Measurements from ENCODE around the gene C1QA. TPM values are rescaled to one million over a fixed set of nuclear protein-coding genes. Genes with fewer than 3 reads are reported as not detected.
"Not testable (repeated sequence)": the region's sequence is repeated elsewhere in the genome, so short reads cannot be mapped to it uniquely, and the experiment has no call there.

The C1QA gene
- total RNA-seq, 2 donors from 2014 or later, result 29.7 to 68.0 TPM

- DNase-seq (no peak), ATAC-seq (no peak)
- Histone ChIP-seq H3K27ac (no peak overlapping the region), H3K36me3 (replicated peaks in 1 of 2; ENCODE audit: insufficient read depth in 1 of 2, low read depth in 2 of 2) (no peaks in the 10 kb centered on the region), H3K9me3 (no peaks in the 10 kb centered on the region), H3K27me3 (no peaks in the 10 kb centered on the region), H3K4me1 (no peaks in the 10 kb centered on the region), H3K4me3 (no peak overlapping the region)
- no peak for TF ChIP-seq CTCF (IDR thresholded peaks at IDR 0.05)
- TF ChIP-seq POLR2A (IDR thresholded peaks at IDR 0.05), result no peak
- 78 to 79% methylated on average over 5 to 8 of the region's 8 CpGs for WGBS, 2 donors
- intact Hi-C loops (cut with DNase I), result no loop called here
Measured at GRCh38 chr1:22662986-22663408, 26.6 kb downstream of the C1QA start.

GRCh38 chr1:22665752-22666151 is 29.3 kb downstream of the C1QA start:
- no peak overlapping the region for H3K27ac ChIP-seq
- no peak for DNase-seq

GRCh38 chr1:22666412-22666811 is 30.0 kb downstream of the C1QA start:
- H3K36me3 ChIP-seq (replicated peaks in 1 of 2; ENCODE audit: insufficient read depth in 1 of 2, low read depth in 2 of 2), result no peaks in the 10 kb centered on the region
- H3K4me3 ChIP-seq, result no peak overlapping the region
- no peak for TF ChIP-seq CTCF (IDR thresholded peaks at IDR 0.05)
- no peak for TF ChIP-seq POLR2A (IDR thresholded peaks at IDR 0.05)
- no peaks in the 10 kb centered on the region for H3K4me1 ChIP-seq
- H3K27me3 ChIP-seq, result no peaks in the 10 kb centered on the region
- no peak overlapping the region for H3K27ac ChIP-seq
- ATAC-seq (no peak), DNase-seq (no peak)
- 60 to 68% methylated on average over 2 of the region's 2 CpGs for WGBS, 2 donors
- intact Hi-C loops (cut with DNase I), result no loop called here
- no peaks in the 10 kb centered on the region for H3K9me3 ChIP-seq

More at GRCh38 chr1:22665752-22666151, 29.3 kb downstream of the C1QA start:
- WGBS, 2 donors, result 68 to 82% methylated on average over 1 to 7 of the region's 7 CpGs
- H3K36me3 ChIP-seq (replicated peaks in 1 of 2; ENCODE audit: insufficient read depth in 1 of 2, low read depth in 2 of 2), result no peaks in the 10 kb centered on the region
- no peaks in the 10 kb centered on the region for H3K4me1 ChIP-seq
- H3K9me3 ChIP-seq, result no peaks in the 10 kb centered on the region
- H3K27me3 ChIP-seq, result no peaks in the 10 kb centered on the region
- no peak for TF ChIP-seq CTCF (IDR thresholded peaks at IDR 0.05)
- no peak overlapping the region for H3K4me3 ChIP-seq
- intact Hi-C loops (cut with DNase I), result no loop called here
- no peak for ATAC-seq

DNA sequence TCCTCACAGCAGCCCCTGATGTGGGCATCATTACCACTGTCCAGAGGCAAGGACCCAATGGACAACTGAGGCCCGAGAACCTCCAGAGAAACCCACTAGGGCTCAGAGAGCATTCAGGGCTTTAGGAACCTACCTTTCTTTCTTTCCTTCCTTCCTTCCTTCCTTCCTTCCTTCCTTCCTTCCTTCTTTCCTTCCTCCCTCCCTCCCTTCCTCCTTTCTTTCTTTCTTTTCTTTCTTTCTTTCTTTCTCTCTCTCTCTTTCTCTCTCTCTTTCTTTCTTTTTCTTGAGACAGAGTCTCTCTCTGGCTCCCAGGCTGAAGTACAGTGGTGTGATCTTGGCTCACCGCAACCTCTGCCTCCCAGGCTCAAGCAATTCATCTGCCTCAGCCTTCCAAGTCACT is 32.4 kb downstream of the C1QA start:
- WGBS, 2 donors, result 86 to 96% methylated on average over 2 of the region's 2 CpGs
- intact Hi-C loops (cut with DNase I); H3K27ac ChIP-seq; H3K9me3 ChIP-seq; H3K36me3 ChIP-seq (replicated peaks in 1 of 2; ENCODE audit: insufficient read depth in 1 of 2, low read depth in 2 of 2); H3K4me3 ChIP-seq; H3K4me1 ChIP-seq; DNase-seq; H3K27me3 ChIP-seq; ATAC-seq: not testable (repeated sequence)

GRCh38 chr1:22670352-22670975 is 34.0 kb downstream of the C1QA start:
- DNase-seq (no peak), ATAC-seq (no peak)
- Histone ChIP-seq H3K27me3 (no peaks in the 10 kb centered on the region), H3K9me3 (no peaks in the 10 kb centered on the region), H3K36me3 (replicated peaks in 1 of 2; ENCODE audit: insufficient read depth in 1 of 2, low read depth in 2 of 2) (no peaks in the 10 kb centered on the region), H3K4me3 (no peak overlapping the region), H3K4me1 (no peaks in the 10 kb centered on the region), H3K27ac (no peak overlapping the region)
- intact Hi-C loops (cut with DNase I), result no loop called here
- 45 to 61% methylated on average over 7 to 12 of the region's 12 CpGs for WGBS, 2 donors
- no peak for TF ChIP-seq CTCF (IDR thresholded peaks at IDR 0.05)
- TF ChIP-seq POLR2A (IDR thresholded peaks at IDR 0.05), result no peak
